Liver (tissue), 9 donors: Measurements from ENCODE around the gene ITGA7. TPM values are rescaled to one million over a fixed set of nuclear protein-coding genes. Genes with fewer than 3 reads are reported as not detected.

Experiments used
- DNase-seq: peaks from one replicate; pipeline ENCODE4 v3.0.0-alpha.2; 2017; ENCODE audit warnings: low spot score
- H3K27ac ChIP-seq, 2 donors: one replicate each; pipeline ENCODE4 v1.7.0; 2013; ENCODE audit warnings: inconsistent platforms in 2 of 2, low read length in 2 of 2, control low read depth in 1 of 2, low read depth in 1 of 2, mild to moderate bottlenecking in 1 of 2
- H3K27me3 ChIP-seq, 4 donors: one replicate each; pipeline versions ENCODE4 v1.6.1 to v1.7.0; 2013; ENCODE audit warnings: low read length in 3 of 4, inconsistent platforms in 1 of 4, mild to moderate bottlenecking in 1 of 4, moderate library complexity in 1 of 4; ENCODE audit not compliant: control insufficient read depth in 4 of 4, insufficient read depth in 4 of 4
- H3K36me3 ChIP-seq, 4 donors: one replicate each; pipeline versions ENCODE4 v1.6.1 to v1.7.0; 2013; ENCODE audit warnings: low read length in 3 of 4, mild to moderate bottlenecking in 3 of 4, low read depth in 1 of 4, moderate library complexity in 1 of 4; ENCODE audit not compliant: control insufficient read depth in 4 of 4, insufficient read depth in 3 of 4
- H3K4me1 ChIP-seq, 4 donors: one replicate each; pipeline versions ENCODE4 v1.6.1 to v1.7.0; 2013; ENCODE audit warnings: low read length in 3 of 4, mild to moderate bottlenecking in 3 of 4, moderate library complexity in 1 of 4; ENCODE audit not compliant: control insufficient read depth in 4 of 4, insufficient read depth in 4 of 4
- H3K4me3 ChIP-seq, 3 donors: one replicate each; pipeline versions ENCODE4 v1.6.1 to v1.7.0; 2013; ENCODE audit warnings: low read length in 3 of 3, control low read depth in 1 of 3, low read depth in 1 of 3, mild to moderate bottlenecking in 1 of 3
- H3K9ac ChIP-seq, 2 donors: one replicate each; pipeline ENCODE4 v1.7.0; 2013; ENCODE audit warnings: low read length in 2 of 2, mild to moderate bottlenecking in 2 of 2, moderate library complexity in 2 of 2, control low read depth in 1 of 2, low read depth in 1 of 2
- H3K9me3 ChIP-seq, 4 donors: one replicate each; pipeline versions ENCODE4 v1.6.1 to v1.7.0; 2013; ENCODE audit warnings: low read length in 3 of 4; ENCODE audit not compliant: control insufficient read depth in 4 of 4
- EGR1 ChIP-seq, 2 donors: IDR thresholded peaks; 2 replicates each; pipeline ENCODE4 v1.6.1; 2016 to 2018; ENCODE audit warnings: antibody characterized with exemption in 2 of 2, low read depth in 2 of 2
- FOXA1 ChIP-seq: IDR thresholded peaks from 2 replicates; pipeline ENCODE4 v1.6.1; 2016; ENCODE audit warnings: antibody characterized with exemption
- FOXA2 ChIP-seq: IDR thresholded peaks from 2 replicates; pipeline ENCODE4 v1.6.1; 2016; ENCODE audit warnings: antibody characterized with exemption
- GABPA ChIP-seq, 2 donors: IDR thresholded peaks in 1 of 2; conservative IDR thresholded peaks in 1 of 2; 2 replicates each; pipeline ENCODE4 v1.6.1; 2016; ENCODE audit warnings: antibody characterized with exemption in 2 of 2, mild to moderate bottlenecking in 1 of 2, moderate library complexity in 1 of 2
- HNF4A ChIP-seq, 2 donors: conservative IDR thresholded peaks; 2 replicates each; pipeline ENCODE4 v1.6.1; 2016; ENCODE audit warnings: antibody characterized with exemption in 2 of 2, mild to moderate bottlenecking in 2 of 2
- HNF4G ChIP-seq: IDR thresholded peaks from 2 replicates; pipeline ENCODE4 v1.6.1; 2016; ENCODE audit warnings: antibody characterized with exemption
- JUND ChIP-seq, 2 donors: IDR thresholded peaks; 2 replicates each; pipeline ENCODE4 v1.6.1; 2016; ENCODE audit warnings: antibody characterized with exemption in 2 of 2
- NR2F2 ChIP-seq: IDR thresholded peaks from 2 replicates; pipeline ENCODE4 v1.6.1; 2016; ENCODE audit warnings: antibody characterized with exemption
- RAD21 ChIP-seq, 2 donors: IDR thresholded peaks; 2 replicates each; pipeline ENCODE4 v1.6.1; 2016; ENCODE audit warnings: antibody characterized with exemption in 2 of 2, mild to moderate bottlenecking in 2 of 2
- REST ChIP-seq: IDR thresholded peaks from 2 replicates; pipeline ENCODE4 v1.6.1; 2016; ENCODE audit warnings: antibody characterized with exemption, mild to moderate bottlenecking
- RXRA ChIP-seq, 2 donors: IDR thresholded peaks; 2 replicates each; pipeline ENCODE4 v1.6.1; 2017 to 2018; ENCODE audit warnings: antibody characterized with exemption in 2 of 2, mild to moderate bottlenecking in 1 of 2
- SP1 ChIP-seq: IDR thresholded peaks from 2 replicates; pipeline ENCODE4 v1.6.1; 2018; ENCODE audit warnings: antibody characterized with exemption, mild to moderate bottlenecking
- TAF1 ChIP-seq: conservative IDR thresholded peaks from 2 replicates; pipeline ENCODE4 v1.6.1; 2016; ENCODE audit warnings: antibody characterized with exemption, mild to moderate bottlenecking
- YY1 ChIP-seq: IDR thresholded peaks from 2 replicates; pipeline ENCODE4 v1.6.1; 2016; ENCODE audit warnings: antibody characterized with exemption, mild to moderate bottlenecking
- WGBS: extraction: QIAGEN DNeasy Blood & Tissue Kit; methylation state at CpG from one replicate; pipeline ENCODE4 v1.1.7; 2013; 5-methylcytosine and 5-hydroxymethylcytosine counted together
- polyA plus RNA-seq, 2 donors: library from polyadenylated mRNA; stranded (reverse) in 1 of 2; unstranded in 1 of 2; fragments of 200-250 nt in 1 of 2; fragments of >200 nt in 1 of 2; fragmentation: Nextera tagmentation in 1 of 2; extraction: Ambion mirVana in 1 of 2; gene quantifications; one replicate each; pipeline versions ENCODE4 v1.2.1 to v1.2.3, GENCODE V29; 2013 to 2015
- total RNA-seq, 2 donors: library from RNA; depleted of rRNA; stranded (reverse); fragments of >200 nt; gene quantifications; one replicate each; pipeline ENCODE4 v1.2.3, GENCODE V29; 2014
- TF ChIP-seq, protein P1 (sequence below): IDR thresholded peaks from 2 replicates; pipeline ENCODE4 v1.6.1; 2016; ENCODE audit warnings: antibody characterized with exemption
- TF ChIP-seq, protein P2 (sequence below): fragments of 150-350 bp; IDR thresholded peaks from 2 replicates; pipeline ENCODE4 v1.5.1; 2017; ENCODE audit warnings: improper control_type of control experiment, low read depth, low read length; ENCODE audit not compliant: missing input control
- TF ChIP-seq, protein P3 (sequence below): IDR thresholded peaks from 2 replicates; pipeline ENCODE4 v1.6.1; 2016; ENCODE audit warnings: antibody characterized with exemption
- donor health status: healthy.
- donor health status: healthy.
- donor health status: healthy.
- donor health status: healthy.
- donor health status: healthy.

Gene ITGA7
- total and polyA plus RNA-seq, 4 donors: 0.98 to 4.9 (median 3.3) TPM

DNA sequence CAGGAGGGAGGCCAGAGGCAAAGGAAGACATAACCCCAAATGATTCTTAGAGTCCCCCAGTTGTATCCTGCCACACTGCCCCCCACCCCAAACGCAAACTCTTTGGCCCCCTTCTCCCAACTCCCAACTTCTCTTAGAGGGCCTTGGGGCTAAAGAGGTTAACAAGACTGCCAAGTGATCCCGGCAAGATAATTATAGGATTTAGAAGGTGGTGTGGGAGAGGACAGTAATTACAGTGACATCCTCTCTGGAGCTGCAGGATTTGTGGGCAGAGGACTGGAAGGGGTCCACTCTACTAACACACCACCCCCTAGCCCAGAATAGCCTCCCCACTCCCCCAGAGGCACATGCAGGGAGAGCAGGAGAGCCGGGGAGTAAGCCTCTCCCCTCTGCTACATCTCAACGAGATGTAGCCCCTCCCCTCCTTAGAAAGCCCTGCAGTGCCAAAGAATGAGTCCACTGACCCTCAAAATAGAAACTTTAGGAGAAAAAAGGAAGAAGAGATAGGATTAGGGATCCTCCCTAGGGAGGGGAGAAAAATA lies 29.9 kb upstream of the ITGA7 start:
- DNase-seq: no peak
- H3K4me3 ChIP-seq: no peak overlapping the region
- 30% methylated on average over 4 of the region's 4 CpGs for WGBS
- TF ChIP-seq NR2F2 (no peak), SP1 (no peak)
- TF ChIP-seq, protein P1, sequence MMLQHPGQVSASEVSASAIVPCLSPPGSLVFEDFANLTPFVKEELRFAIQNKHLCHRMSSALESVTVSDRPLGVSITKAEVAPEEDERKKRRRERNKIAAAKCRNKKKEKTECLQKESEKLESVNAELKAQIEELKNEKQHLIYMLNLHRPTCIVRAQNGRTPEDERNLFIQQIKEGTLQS: no peak
- H3K27me3 ChIP-seq: peaks cover 0 to 5% (median 0%) of the 10 kb centered on the region in 4 donors
- H3K9me3 ChIP-seq: no peaks in the 10 kb centered on the region
- peaks cover 0 to 16% (median 10%) of the 10 kb centered on the region in 4 donors for H3K4me1 ChIP-seq
- no peaks in the 10 kb centered on the region for H3K36me3 ChIP-seq
- H3K9ac ChIP-seq: no peak overlapping the region
- peak overlapping the region; percentile 9 to 68 for H3K27ac ChIP-seq

DNA sequence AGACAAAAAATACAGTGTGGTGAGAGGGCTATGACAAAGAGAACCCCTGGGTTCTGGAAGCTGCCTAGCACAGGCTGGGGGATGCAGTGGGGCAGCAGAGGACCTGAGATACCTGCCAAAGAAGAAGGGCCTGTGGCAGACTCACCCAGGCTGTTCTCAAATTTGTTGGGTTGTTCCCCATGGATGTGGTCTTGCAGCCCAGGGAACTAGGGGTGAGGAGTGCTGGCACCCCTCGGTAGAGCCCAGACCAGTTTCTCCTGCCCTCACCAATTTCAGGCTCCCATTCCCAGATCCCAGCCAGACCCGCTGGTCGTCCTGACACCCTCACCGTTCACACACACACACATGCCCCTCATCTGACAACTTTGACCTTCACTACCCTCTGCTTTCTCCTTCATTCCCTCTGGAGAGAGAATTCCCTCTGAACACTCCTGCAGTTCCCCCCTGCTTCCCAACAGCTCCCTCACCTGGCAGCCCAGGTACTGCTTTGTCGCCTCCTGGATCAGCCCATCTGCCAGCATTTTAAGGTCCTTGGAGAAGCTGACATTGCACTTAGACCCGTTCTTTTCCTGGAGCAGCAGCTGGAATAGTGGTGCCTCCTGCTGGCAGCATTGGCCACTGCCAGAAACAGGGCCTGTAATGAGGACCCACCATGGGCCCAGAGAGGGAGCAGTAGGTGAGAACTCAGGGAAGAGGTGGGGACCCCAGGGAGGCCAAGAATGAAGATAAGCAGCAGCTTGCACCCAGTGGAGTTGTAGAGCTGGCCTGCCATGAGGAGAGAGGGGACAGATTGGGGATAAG lies 29.3 kb upstream of the ITGA7 start:
- DNase-seq: peak; percentile 64
- Histone ChIP-seq H3K9me3 (no peaks in the 10 kb centered on the region), H3K9ac (no peak overlapping the region), H3K4me3 (no peak overlapping the region), H3K4me1 (peaks cover 0 to 16% (median 10%) of the 10 kb centered on the region in 4 donors), H3K36me3 (no peaks in the 10 kb centered on the region), H3K27ac (no peak overlapping the region), H3K27me3 (peaks cover 0 to 3% (median 0%) of the 10 kb centered on the region in 4 donors)
- TF ChIP-seq TAF1 (no peak), HNF4A (conservative IDR thresholded peaks at IDR 0.05) (peak; percentile 40 to 49), RXRA (IDR thresholded peaks at IDR 0.05) (peak in 1 of 2 donors; percentile 10), EGR1 (IDR thresholded peaks at IDR 0.05; ENCODE audit: low read depth in 2 of 2) (no peak), RAD21 (IDR thresholded peaks at IDR 0.05) (peak; percentile 88 to 89)
- TF ChIP-seq, protein P2, sequence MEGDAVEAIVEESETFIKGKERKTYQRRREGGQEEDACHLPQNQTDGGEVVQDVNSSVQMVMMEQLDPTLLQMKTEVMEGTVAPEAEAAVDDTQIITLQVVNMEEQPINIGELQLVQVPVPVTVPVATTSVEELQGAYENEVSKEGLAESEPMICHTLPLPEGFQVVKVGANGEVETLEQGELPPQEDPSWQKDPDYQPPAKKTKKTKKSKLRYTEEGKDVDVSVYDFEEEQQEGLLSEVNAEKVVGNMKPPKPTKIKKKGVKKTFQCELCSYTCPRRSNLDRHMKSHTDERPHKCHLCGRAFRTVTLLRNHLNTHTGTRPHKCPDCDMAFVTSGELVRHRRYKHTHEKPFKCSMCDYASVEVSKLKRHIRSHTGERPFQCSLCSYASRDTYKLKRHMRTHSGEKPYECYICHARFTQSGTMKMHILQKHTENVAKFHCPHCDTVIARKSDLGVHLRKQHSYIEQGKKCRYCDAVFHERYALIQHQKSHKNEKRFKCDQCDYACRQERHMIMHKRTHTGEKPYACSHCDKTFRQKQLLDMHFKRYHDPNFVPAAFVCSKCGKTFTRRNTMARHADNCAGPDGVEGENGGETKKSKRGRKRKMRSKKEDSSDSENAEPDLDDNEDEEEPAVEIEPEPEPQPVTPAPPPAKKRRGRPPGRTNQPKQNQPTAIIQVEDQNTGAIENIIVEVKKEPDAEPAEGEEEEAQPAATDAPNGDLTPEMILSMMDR: peak; percentile 72
- WGBS: 28% methylated on average over 6 of the region's 6 CpGs

DNA sequence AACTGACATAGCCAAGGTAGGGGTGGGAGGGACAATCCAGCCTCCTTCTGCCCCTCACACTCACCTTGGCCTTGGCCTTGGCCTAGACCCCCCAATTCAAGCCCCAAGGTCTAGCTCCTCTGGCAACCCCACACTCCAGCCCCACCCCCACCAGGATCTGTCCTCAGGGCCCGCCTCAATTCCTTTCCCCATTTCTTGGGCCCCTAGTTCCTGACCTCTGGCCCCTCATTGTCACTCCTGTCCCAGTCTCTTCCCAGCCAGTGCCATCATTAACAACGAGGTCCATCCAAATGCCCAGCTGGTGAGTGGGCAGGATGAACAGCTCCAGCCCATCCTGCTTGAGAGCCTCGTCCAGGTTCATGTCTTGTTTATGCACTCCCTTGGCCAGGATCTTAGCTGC lies 28.4 kb upstream of the ITGA7 start:
- DNase-seq: no peak
- peaks cover 0 to 16% (median 10%) of the 10 kb centered on the region in 4 donors for H3K4me1 ChIP-seq
- no peaks in the 10 kb centered on the region for H3K9me3 ChIP-seq
- no peaks in the 10 kb centered on the region for H3K36me3 ChIP-seq
- WGBS: 66% methylated on average over 3 of the region's 3 CpGs
- H3K4me3 ChIP-seq: no peak overlapping the region
- TF ChIP-seq YY1: no peak
- TF ChIP-seq GABPA (IDR thresholded peaks at IDR 0.05 in 1 of 2, conservative IDR thresholded peaks at IDR 0.05 in 1 of 2): no peak
- TF ChIP-seq EGR1 (IDR thresholded peaks at IDR 0.05; ENCODE audit: low read depth in 2 of 2): no peak
- no peak for TF ChIP-seq RXRA (IDR thresholded peaks at IDR 0.05)
- no peak for TF ChIP-seq REST
- TF ChIP-seq JUND (IDR thresholded peaks at IDR 0.05): no peak
- TF ChIP-seq, protein P2: no peak
- TF ChIP-seq, protein P1: no peak
- no peak for TF ChIP-seq HNF4A (conservative IDR thresholded peaks at IDR 0.05)
- TF ChIP-seq RAD21 (IDR thresholded peaks at IDR 0.05): no peak
- TF ChIP-seq, protein P3, sequence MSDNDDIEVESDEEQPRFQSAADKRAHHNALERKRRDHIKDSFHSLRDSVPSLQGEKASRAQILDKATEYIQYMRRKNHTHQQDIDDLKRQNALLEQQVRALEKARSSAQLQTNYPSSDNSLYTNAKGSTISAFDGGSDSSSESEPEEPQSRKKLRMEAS: no peak
- TF ChIP-seq FOXA2: no peak
- no peak for TF ChIP-seq TAF1
- TF ChIP-seq NR2F2: no peak
- TF ChIP-seq SP1: no peak
- TF ChIP-seq FOXA1: no peak
- no peak for TF ChIP-seq HNF4G
- no peak overlapping the region for H3K9ac ChIP-seq
- no peaks in the 10 kb centered on the region for H3K27me3 ChIP-seq
- H3K27ac ChIP-seq: no peak overlapping the region
